Adrenal gland (tissue), 12 donors: ENCODE measurements around the gene CACYBP. TPM values are rescaled to one million over a fixed set of nuclear protein-coding genes. Genes with fewer than 3 reads are reported as not detected.

Experiments used
- DNase-seq, 7 donors: peaks; one replicate each; pipeline ENCODE4 v3.0.0-alpha.2; 2019 to 2020
- H3K27ac ChIP-seq, 5 donors: fragments of 200-600 bp; sonication (generic) in 4 of 5; 1 replicate in 3 of 5; 2 replicates in 2 of 5; pipeline versions ENCODE4 v1.5.1 to v1.8.0; 2016 to 2020; ENCODE audit warnings: mild to moderate bottlenecking in 1 of 5
- H3K27me3 ChIP-seq: fragments of 200-600 bp; 2 replicates; pipeline ENCODE4 v1.8.0; 2021
- H3K36me3 ChIP-seq, 2 donors: fragments of 200-600 bp; replicated peaks in 1 of 2; 1 replicate in 1 of 2; 2 replicates in 1 of 2; pipeline versions ENCODE4 v1.5.1 to v1.8.0; 2018 to 2022
- H3K4me1 ChIP-seq, 2 donors: fragments of 200-600 bp; replicated peaks in 1 of 2; 1 replicate in 1 of 2; 2 replicates in 1 of 2; pipeline versions ENCODE4 v1.5.1 to v1.8.0; 2018 to 2021
- H3K4me3 ChIP-seq, 4 donors: fragments of 200-600 bp; sonication (generic) in 3 of 4; one replicate each; pipeline ENCODE4 v1.5.1; 2016 to 2018
- H3K9me3 ChIP-seq, 3 donors: fragments of 200-600 bp; sonication (generic) in 1 of 3; replicated peaks in 1 of 3; 1 replicate in 2 of 3; 2 replicates in 1 of 3; pipeline versions ENCODE4 v1.5.1 to v1.8.0; 2016 to 2021
- POLR2A ChIP-seq, 2 donors: fragments of 450-650 bp; IDR thresholded peaks; one replicate each; pipeline ENCODE4 v1.6.1; 2017; ENCODE audit warnings: antibody characterized with exemption in 2 of 2, mild to moderate bottlenecking in 2 of 2, moderate library complexity in 1 of 2
- WGBS, 4 donors: extraction: QIAGEN DNeasy Blood & Tissue Kit in 2 of 4; methylation state at CpG; one replicate each; pipeline versions ENCODE4 v1.1.5 to v1.1.7; 2013 to 2017; 5-methylcytosine and 5-hydroxymethylcytosine counted together
- intact Hi-C, 2 donors: fragments of 100-400 bp; cut with DNase I; formaldehyde crosslinking; loops; one replicate each; pipeline versions ENCODE4 v1.14.1 to v1.15.0; 2022 to 2023
- polyA plus RNA-seq, 3 donors: library from polyadenylated mRNA; stranded (reverse); fragments of 200-250 nt in 2 of 3; fragments of 350-450 nt in 1 of 3; fragmentation: Illumina TruSeq in 1 of 3; extraction: RNeasy Lipid Tissue Mini Kit (QIAGEN cat#74804) in 1 of 3; gene quantifications; one replicate each; pipeline ENCODE4 v1.2.3, GENCODE V29; 2013 to 2014
- total RNA-seq, 9 donors: library from RNA; depleted of rRNA in 4 of 9; stranded (reverse); fragments of >200 nt in 4 of 9; fragments of 120-200 nt in 1 of 9; fragmentation: NEBNext Ultra II Directional in 1 of 9; extraction: Animal tissue kit (Norgen Biotek cat#: 25700) in 1 of 9; gene quantifications; one replicate each; pipeline versions ENCODE4 v1.1.0 to v1.2.4, GENCODE V29; 2013 to 2023
- TF ChIP-seq, protein P1 (sequence below), 6 experiments: fragments of 450-650 bp in 4 of 6; fragments of 200-600 bp in 2 of 6; sonication (generic) in 1 of 6; IDR thresholded peaks; 1 replicate in 5 of 6; 2 replicates in 1 of 6; pipeline versions ENCODE4 v1.5.1 to v1.8.0; 2016 to 2021; ENCODE audit warnings: antibody characterized with exemption in 6 of 6, mild to moderate bottlenecking in 2 of 6, moderate library complexity in 1 of 6
- donor health status: healthy with polysubstance abuse.
- donor health status: Bipolar disorder and iron deficiency.
- donor health status: DM: yes; HTN: yes; CAD: no.
- donor health status: DM: no; HTN: no; CAD: no.
- donor health status: DM: no; HTN: no; CAD: no.
- donor health status: DM: yes; HTN: yes; CAD: no.

Gene CACYBP
- total and polyA plus RNA-seq, 12 donors: 18.7 to 244 (median 60.0) TPM

DNA sequence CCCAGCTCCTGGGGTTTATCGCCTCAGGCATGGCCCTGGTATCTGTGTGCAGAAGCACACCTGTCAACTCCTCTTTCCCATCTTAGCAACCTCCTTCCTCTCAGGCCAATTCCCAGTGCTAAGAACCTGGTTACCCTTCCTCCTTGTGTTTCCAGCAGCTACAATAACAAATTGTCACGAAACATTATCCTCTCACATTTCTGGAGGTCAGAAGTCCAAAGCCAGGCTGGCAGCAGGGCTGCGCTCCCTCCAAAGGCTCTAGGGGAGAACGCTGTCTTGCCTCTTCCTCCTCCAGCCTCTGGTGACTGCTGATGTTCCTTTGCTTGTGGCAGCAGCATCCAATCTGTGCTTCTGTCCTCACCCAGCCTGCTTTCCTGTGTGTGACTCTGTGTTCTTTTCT lies 34.2 kb downstream of the CACYBP start:
- Histone ChIP-seq H3K4me3 (no peak overlapping the region), H3K27ac (no peak overlapping the region), H3K36me3 (no peaks in the 10 kb centered on the region), H3K9me3 (no peaks in the 10 kb centered on the region), H3K4me1 (no peaks in the 10 kb centered on the region), H3K27me3 (no peaks in the 10 kb centered on the region)
- intact Hi-C loops: loop anchor here (5.0 kb wide), 1 partner anchor 88 kb away; no protein-coding TSS in a partner anchor
- no peak for DNase-seq
- 80 to 93% (median 84%) methylated on average over 4 of the region's 4 CpGs for WGBS, 4 donors
- TF ChIP-seq, protein P1, sequence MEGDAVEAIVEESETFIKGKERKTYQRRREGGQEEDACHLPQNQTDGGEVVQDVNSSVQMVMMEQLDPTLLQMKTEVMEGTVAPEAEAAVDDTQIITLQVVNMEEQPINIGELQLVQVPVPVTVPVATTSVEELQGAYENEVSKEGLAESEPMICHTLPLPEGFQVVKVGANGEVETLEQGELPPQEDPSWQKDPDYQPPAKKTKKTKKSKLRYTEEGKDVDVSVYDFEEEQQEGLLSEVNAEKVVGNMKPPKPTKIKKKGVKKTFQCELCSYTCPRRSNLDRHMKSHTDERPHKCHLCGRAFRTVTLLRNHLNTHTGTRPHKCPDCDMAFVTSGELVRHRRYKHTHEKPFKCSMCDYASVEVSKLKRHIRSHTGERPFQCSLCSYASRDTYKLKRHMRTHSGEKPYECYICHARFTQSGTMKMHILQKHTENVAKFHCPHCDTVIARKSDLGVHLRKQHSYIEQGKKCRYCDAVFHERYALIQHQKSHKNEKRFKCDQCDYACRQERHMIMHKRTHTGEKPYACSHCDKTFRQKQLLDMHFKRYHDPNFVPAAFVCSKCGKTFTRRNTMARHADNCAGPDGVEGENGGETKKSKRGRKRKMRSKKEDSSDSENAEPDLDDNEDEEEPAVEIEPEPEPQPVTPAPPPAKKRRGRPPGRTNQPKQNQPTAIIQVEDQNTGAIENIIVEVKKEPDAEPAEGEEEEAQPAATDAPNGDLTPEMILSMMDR (IDR thresholded peaks at IDR 0.05): no peak
- TF ChIP-seq POLR2A (IDR thresholded peaks at IDR 0.05): no peak

GRCh38 chr1:175034775-175035174 lies 35.0 kb downstream of the CACYBP start:
- WGBS, 4 donors: 71 to 77% (median 74%) methylated on average over 2 of the region's 2 CpGs
- Histone ChIP-seq H3K36me3 (no peaks in the 10 kb centered on the region), H3K27ac (no peak overlapping the region), H3K4me1 (no peaks in the 10 kb centered on the region), H3K9me3 (no peaks in the 10 kb centered on the region), H3K4me3 (no peak overlapping the region), H3K27me3 (no peaks in the 10 kb centered on the region)
- intact Hi-C loops: loop anchor here (5.0 kb wide), 1 partner anchor 88 kb away; no protein-coding TSS in a partner anchor
- no peak for DNase-seq
- TF ChIP-seq, protein P1 (IDR thresholded peaks at IDR 0.05): no peak
- no peak for TF ChIP-seq POLR2A (IDR thresholded peaks at IDR 0.05)

- no peak for DNase-seq
- H3K36me3 ChIP-seq: no peaks in the 10 kb centered on the region
- intact Hi-C loops: no loop called here
- no peaks in the 10 kb centered on the region for H3K27me3 ChIP-seq
- TF ChIP-seq, protein P1 (IDR thresholded peaks at IDR 0.05): no peak
- TF ChIP-seq POLR2A (IDR thresholded peaks at IDR 0.05): no peak
- H3K9me3 ChIP-seq: no peaks in the 10 kb centered on the region
- no peak overlapping the region for H3K27ac ChIP-seq
- WGBS, 4 donors: 80 to 88% (median 85%) methylated on average over 4 to 6 of the region's 6 CpGs
- H3K4me1 ChIP-seq: no peaks in the 10 kb centered on the region
- H3K4me3 ChIP-seq: no peak overlapping the region
These were observed 36.1 kb downstream of the CACYBP start for GRCh38 chr1:175035865-175036264.

DNA sequence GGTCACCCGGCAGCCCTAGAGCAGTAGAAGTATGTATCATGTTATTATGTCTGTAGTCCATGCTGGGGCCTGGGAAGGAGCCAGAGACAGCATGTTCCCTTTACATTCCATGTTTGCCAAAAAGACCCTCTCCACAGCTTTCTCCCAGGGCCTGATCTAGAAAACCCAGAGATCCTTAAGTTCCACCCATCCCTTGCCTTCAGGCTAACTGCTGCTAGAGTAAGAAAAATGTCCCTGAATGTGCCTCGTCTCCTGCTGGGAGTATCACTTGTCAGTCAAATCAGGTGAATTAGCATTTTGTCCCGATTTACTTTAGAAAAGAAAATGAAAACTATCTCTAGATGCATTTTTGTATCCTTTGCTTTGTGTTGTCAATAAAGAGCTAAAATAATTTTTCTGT lies 36.7 kb downstream of the CACYBP start:
- DNase-seq: no peak
- WGBS, 4 donors: 58 to 80% (median 72%) methylated on average over 3 of the region's 3 CpGs
- Histone ChIP-seq H3K9me3 (no peaks in the 10 kb centered on the region), H3K4me1 (no peaks in the 10 kb centered on the region), H3K4me3 (no peak overlapping the region), H3K27me3 (no peaks in the 10 kb centered on the region), H3K27ac (no peak overlapping the region), H3K36me3 (no peaks in the 10 kb centered on the region)
- no peak for TF ChIP-seq POLR2A (IDR thresholded peaks at IDR 0.05)
- TF ChIP-seq, protein P1 (IDR thresholded peaks at IDR 0.05): no peak
- intact Hi-C loops: no loop called here
